ENCODE measurements around the gene CHMP4B.

GRCh38 chr20:33822991-33823390 lies 11.8 kb downstream of the CHMP4B start:
- no peak for TF ChIP-seq CTCF (IDR thresholded peaks at IDR 0.05)
- no peak for TF ChIP-seq POLR2A (IDR thresholded peaks at IDR 0.05)
- TF ChIP-seq POLR2AphosphoS5 (IDR thresholded peaks at IDR 0.05), result no peak
- TF ChIP-seq EP300 (IDR thresholded peaks at IDR 0.05), result no peak
